ENCODE measurements around the gene KCNF1. TPM values are rescaled to one million over a fixed set of nuclear protein-coding genes. Genes with fewer than 3 reads are reported as not detected.
A peak's percentile ranks its signal among the peaks of the same experiment; 100 is the strongest.

KCNF1 gene
- total and polyA plus RNA-seq, 2 donors from 2014 or later = 0.63 to 0.67 TPM

GRCh38 chr2:10932345-10933151 is 20.8 kb downstream of the KCNF1 start:
- intact Hi-C loops (cut with DNase I) = no loop called here
- no peak overlapping the region for H3K4me3 ChIP-seq (ENCODE audit: low read length in 3 of 3)
- H3K36me3 ChIP-seq (ENCODE audit: control insufficient read depth in 2 of 3, insufficient read depth in 3 of 3, low read length in 3 of 3) = no peaks in the 10 kb centered on the region
- H3K4me1 ChIP-seq (ENCODE audit: control insufficient read depth in 2 of 3, insufficient read depth in 2 of 3, low read depth in 1 of 3, low read length in 3 of 3) = peaks cover 0 to 4% (median 2%) of the 10 kb centered on the region in 3 donors
- no peak for TF ChIP-seq CTCF (IDR thresholded peaks at IDR 0.05; ENCODE audit: borderline replicate concordance, extremely low read depth, insufficient read depth)
- H3K9me3 ChIP-seq (ENCODE audit: control insufficient read depth in 2 of 3, insufficient read depth in 1 of 3, low read length in 3 of 3) = no peaks in the 10 kb centered on the region
- peak; percentile 64 to 90 (median 75) for DNase-seq
- H3K9ac ChIP-seq (ENCODE audit: low read length in 3 of 3) = no peak overlapping the region
- H3K27me3 ChIP-seq (ENCODE audit: control insufficient read depth, insufficient read depth, low read length) = no peaks in the 10 kb centered on the region
- H3K27ac ChIP-seq (ENCODE audit: low read depth in 2 of 2, low read length in 2 of 2) = no peak overlapping the region
- no peak for FAIRE-seq

GRCh38 chr2:10933700-10934225 is 22.0 kb downstream of the KCNF1 start:
- no peaks in the 10 kb centered on the region for H3K27me3 ChIP-seq (ENCODE audit: control insufficient read depth, insufficient read depth, low read length)
- no peak overlapping the region for H3K9ac ChIP-seq (ENCODE audit: low read length in 3 of 3)
- H3K27ac ChIP-seq (ENCODE audit: low read depth in 2 of 2, low read length in 2 of 2) = no peak overlapping the region
- no peak for TF ChIP-seq CTCF (IDR thresholded peaks at IDR 0.05; ENCODE audit: borderline replicate concordance, extremely low read depth, insufficient read depth)
- FAIRE-seq = no peak
- H3K4me1 ChIP-seq (ENCODE audit: control insufficient read depth in 2 of 3, insufficient read depth in 2 of 3, low read depth in 1 of 3, low read length in 3 of 3) = peaks cover 0 to 4% (median 2%) of the 10 kb centered on the region in 3 donors
- H3K4me3 ChIP-seq (ENCODE audit: low read length in 3 of 3) = no peak overlapping the region
- no peak for DNase-seq
- H3K9me3 ChIP-seq (ENCODE audit: control insufficient read depth in 2 of 3, insufficient read depth in 1 of 3, low read length in 3 of 3) = no peaks in the 10 kb centered on the region
- no peaks in the 10 kb centered on the region for H3K36me3 ChIP-seq (ENCODE audit: control insufficient read depth in 2 of 3, insufficient read depth in 3 of 3, low read length in 3 of 3)
- intact Hi-C loops (cut with DNase I) = no loop called here

GRCh38 chr2:10934308-10934978 is 22.7 kb downstream of the KCNF1 start:
- Histone ChIP-seq H3K27me3 (ENCODE audit: control insufficient read depth, insufficient read depth, low read length) (no peaks in the 10 kb centered on the region), H3K4me3 (ENCODE audit: low read length in 3 of 3) (no peak overlapping the region), H3K4me1 (ENCODE audit: control insufficient read depth in 2 of 3, insufficient read depth in 2 of 3, low read depth in 1 of 3, low read length in 3 of 3) (peaks cover 0 to 4% (median 2%) of the 10 kb centered on the region in 3 donors), H3K27ac (ENCODE audit: low read depth in 2 of 2, low read length in 2 of 2) (no peak overlapping the region), H3K36me3 (ENCODE audit: control insufficient read depth in 2 of 3, insufficient read depth in 3 of 3, low read length in 3 of 3) (no peaks in the 10 kb centered on the region), H3K9ac (ENCODE audit: low read length in 3 of 3) (no peak overlapping the region), H3K9me3 (ENCODE audit: control insufficient read depth in 2 of 3, insufficient read depth in 1 of 3, low read length in 3 of 3) (peaks cover 0 to 6% (median 2%) of the 10 kb centered on the region in 3 donors)
- peak in 1 of 5 donors; percentile 43 for DNase-seq
- no peak for FAIRE-seq
- intact Hi-C loops (cut with DNase I) = no loop called here
- TF ChIP-seq CTCF (IDR thresholded peaks at IDR 0.05; ENCODE audit: borderline replicate concordance, extremely low read depth, insufficient read depth) = no peak

Data from kidney (tissue), 14 donors.